ENCODE measurements around the gene CNTNAP4.

CNTNAP4 gene

GRCh38 chr16:76309639-76310335 is 32.6 kb downstream of the CNTNAP4 start:
- DNase-seq (ENCODE audit: low read depth) = no peak

GRCh38 chr16:76311260-76311659 is 34.1 kb downstream of the CNTNAP4 start:
- no peak for DNase-seq (ENCODE audit: low read depth)

GRCh38 chr16:76318565-76318964 is 41.4 kb downstream of the CNTNAP4 start:
- DNase-seq (ENCODE audit: low read depth) = no peak

- DNase-seq (ENCODE audit: low read depth) = no peak
These were observed 51.9 kb downstream of the CNTNAP4 start for GRCh38 chr16:76329106-76329505.

GRCh38 chr16:76335180-76335974 is 58.2 kb downstream of the CNTNAP4 start:
- DNase-seq (ENCODE audit: low read depth) = no peak

- DNase-seq (ENCODE audit: low read depth) = no peak
These were observed 58.9 kb downstream of the CNTNAP4 start for GRCh38 chr16:76336112-76336511.

GRCh38 chr16:76338472-76338871 is 61.3 kb downstream of the CNTNAP4 start:
- DNase-seq (ENCODE audit: low read depth) = no peak

- no peak for DNase-seq (ENCODE audit: low read depth)
These were observed 66.6 kb downstream of the CNTNAP4 start for GRCh38 chr16:76343769-76344168.

GRCh38 chr16:76345163-76345661 is 68.0 kb downstream of the CNTNAP4 start:
- DNase-seq (ENCODE audit: low read depth) = peak; percentile 72

- no peak for DNase-seq (ENCODE audit: low read depth)
These were observed 69.0 kb downstream of the CNTNAP4 start for GRCh38 chr16:76346210-76346609.

GRCh38 chr16:76351441-76351840 is 74.2 kb downstream of the CNTNAP4 start:
- DNase-seq (ENCODE audit: low read depth) = no peak

GRCh38 chr16:76360404-76360803 is 83.2 kb downstream of the CNTNAP4 start:
- DNase-seq (ENCODE audit: low read depth) = no peak

GRCh38 chr16:76370344-76370743 is 93.1 kb downstream of the CNTNAP4 start:
- DNase-seq (ENCODE audit: low read depth) = no peak

- DNase-seq (ENCODE audit: low read depth) = no peak
These were observed 94.2 kb downstream of the CNTNAP4 start for GRCh38 chr16:76371441-76371840.

GRCh38 chr16:76373998-76374397 is 96.8 kb downstream of the CNTNAP4 start:
- no peak for DNase-seq (ENCODE audit: low read depth)

GRCh38 chr16:76376988-76377387 is 99.8 kb downstream of the CNTNAP4 start:
- no peak for DNase-seq (ENCODE audit: low read depth)

- no peak for DNase-seq (ENCODE audit: low read depth)
These were observed 100.8 kb downstream of the CNTNAP4 start for GRCh38 chr16:76378020-76378419.

GRCh38 chr16:76381096-76381495 is 103.9 kb downstream of the CNTNAP4 start:
- no peak for DNase-seq (ENCODE audit: low read depth)

- DNase-seq (ENCODE audit: low read depth) = no peak
These were observed 108.5 kb downstream of the CNTNAP4 start for GRCh38 chr16:76385601-76386230.

- DNase-seq (ENCODE audit: low read depth) = peak; percentile 45
These were observed 109.6 kb downstream of the CNTNAP4 start for GRCh38 chr16:76386784-76387183.

- DNase-seq (ENCODE audit: low read depth) = no peak
These were observed 110.8 kb downstream of the CNTNAP4 start for GRCh38 chr16:76387994-76388393.

- peak; percentile 18 for DNase-seq (ENCODE audit: low read depth)
These were observed 111.9 kb downstream of the CNTNAP4 start for GRCh38 chr16:76389126-76389525.

GRCh38 chr16:76390476-76390875 is 113.3 kb downstream of the CNTNAP4 start:
- DNase-seq (ENCODE audit: low read depth) = no peak

Data from iris pigment epithelial cell (primary cell).